Osteocyte (in vitro differentiated cells): ENCODE results near the gene TDRKH. TPM values are rescaled to one million over a fixed set of nuclear protein-coding genes. Genes with fewer than 3 reads are reported as not detected.

Experiments
- DNase-seq: peaks from one replicate; pipeline ENCODE4 v3.0.0; 2021; ENCODE audit warnings: mixed read lengths; ENCODE audit not compliant: unreplicated experiment; ENCODE audit errors: extremely low spot score
- H3K27ac Mint-ChIP-seq: one replicate; pipeline ENCODE4 v1.8.0; 2021; ENCODE audit warnings: mild to moderate bottlenecking, mixed read lengths; ENCODE audit not compliant: unreplicated experiment
- H3K27me3 Mint-ChIP-seq: one replicate; pipeline ENCODE4 v1.8.0; 2021; ENCODE audit warnings: mixed read lengths; ENCODE audit not compliant: unreplicated experiment
- H3K36me3 Mint-ChIP-seq: one replicate; pipeline ENCODE4 v1.8.0; 2021; ENCODE audit warnings: mixed read lengths; ENCODE audit not compliant: unreplicated experiment
- H3K4me1 Mint-ChIP-seq: one replicate; pipeline ENCODE4 v1.8.0; 2021; ENCODE audit warnings: mixed read lengths; ENCODE audit not compliant: unreplicated experiment
- H3K4me3 Mint-ChIP-seq: one replicate; pipeline ENCODE4 v1.8.0; 2021; ENCODE audit warnings: mild to moderate bottlenecking, moderate library complexity, mixed read lengths; ENCODE audit not compliant: unreplicated experiment
- H3K9me3 Mint-ChIP-seq: one replicate; pipeline ENCODE4 v1.8.0; 2021; ENCODE audit warnings: mixed read lengths; ENCODE audit not compliant: unreplicated experiment
- total RNA-seq: library from RNA; stranded (reverse); gene quantifications from 2 replicates; pipeline ENCODE4 v1.2.1, GENCODE V29; 2021
- TF ChIP-seq, protein P1 (sequence below): fragments of 200-600 bp; sonication (generic); IDR thresholded peaks from 2 replicates; pipeline ENCODE4 v1.5.0; 2021; ENCODE audit warnings: antibody characterized with exemption, mild to moderate bottlenecking, moderate library complexity

TDRKH gene
- total RNA-seq, 1 donor from 2014 or later: 3.6 TPM

DNA sequence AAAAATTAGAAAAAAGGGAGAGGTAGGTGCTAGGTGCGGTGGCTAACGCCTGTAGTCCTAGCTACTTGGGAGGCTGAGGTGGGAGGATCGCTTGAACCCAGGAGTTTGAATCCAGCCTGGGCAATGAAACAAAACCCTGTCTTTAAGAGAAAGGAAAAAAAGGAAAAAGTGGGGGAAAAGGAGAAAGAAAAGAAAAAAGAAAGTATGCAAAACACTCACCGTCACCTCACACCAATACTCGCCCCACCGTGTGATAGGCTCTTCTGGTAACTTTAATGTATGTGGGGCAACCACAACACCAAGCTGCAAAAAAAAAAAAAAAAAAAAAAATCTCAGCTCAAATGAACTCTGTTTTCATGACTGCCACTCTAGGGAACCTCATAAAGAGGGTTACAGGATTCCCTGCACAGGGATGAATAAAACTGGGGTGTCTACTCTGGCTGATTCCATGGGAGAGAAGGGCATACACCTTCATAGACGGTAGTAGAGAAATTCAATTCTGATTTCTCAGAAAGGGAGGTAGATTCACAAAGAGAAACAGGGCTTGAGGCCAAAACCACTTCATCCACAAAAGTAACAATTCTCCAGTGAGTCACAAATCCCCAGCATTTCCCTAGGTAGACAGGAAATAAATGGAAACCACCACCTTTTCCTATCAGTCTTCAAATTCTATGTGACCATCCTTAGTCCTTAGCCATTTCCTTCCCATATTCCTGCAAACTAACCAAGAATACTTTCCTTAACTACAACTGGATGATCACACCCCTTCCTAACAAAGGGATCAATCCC, 29.5 kb downstream of the TDRKH start:
- Mint-ChIP-seq H3K4me3 (no peak overlapping the region), H3K4me1 (peaks cover 19% of the 10 kb centered on the region), H3K27me3 (no peaks in the 10 kb centered on the region), H3K27ac (peak overlapping the region; percentile 10), H3K36me3 (peaks cover 20% of the 10 kb centered on the region), H3K9me3 (no peaks in the 10 kb centered on the region)
- DNase-seq: no peak
- TF ChIP-seq, protein P1, sequence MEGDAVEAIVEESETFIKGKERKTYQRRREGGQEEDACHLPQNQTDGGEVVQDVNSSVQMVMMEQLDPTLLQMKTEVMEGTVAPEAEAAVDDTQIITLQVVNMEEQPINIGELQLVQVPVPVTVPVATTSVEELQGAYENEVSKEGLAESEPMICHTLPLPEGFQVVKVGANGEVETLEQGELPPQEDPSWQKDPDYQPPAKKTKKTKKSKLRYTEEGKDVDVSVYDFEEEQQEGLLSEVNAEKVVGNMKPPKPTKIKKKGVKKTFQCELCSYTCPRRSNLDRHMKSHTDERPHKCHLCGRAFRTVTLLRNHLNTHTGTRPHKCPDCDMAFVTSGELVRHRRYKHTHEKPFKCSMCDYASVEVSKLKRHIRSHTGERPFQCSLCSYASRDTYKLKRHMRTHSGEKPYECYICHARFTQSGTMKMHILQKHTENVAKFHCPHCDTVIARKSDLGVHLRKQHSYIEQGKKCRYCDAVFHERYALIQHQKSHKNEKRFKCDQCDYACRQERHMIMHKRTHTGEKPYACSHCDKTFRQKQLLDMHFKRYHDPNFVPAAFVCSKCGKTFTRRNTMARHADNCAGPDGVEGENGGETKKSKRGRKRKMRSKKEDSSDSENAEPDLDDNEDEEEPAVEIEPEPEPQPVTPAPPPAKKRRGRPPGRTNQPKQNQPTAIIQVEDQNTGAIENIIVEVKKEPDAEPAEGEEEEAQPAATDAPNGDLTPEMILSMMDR: no peak

DNA sequence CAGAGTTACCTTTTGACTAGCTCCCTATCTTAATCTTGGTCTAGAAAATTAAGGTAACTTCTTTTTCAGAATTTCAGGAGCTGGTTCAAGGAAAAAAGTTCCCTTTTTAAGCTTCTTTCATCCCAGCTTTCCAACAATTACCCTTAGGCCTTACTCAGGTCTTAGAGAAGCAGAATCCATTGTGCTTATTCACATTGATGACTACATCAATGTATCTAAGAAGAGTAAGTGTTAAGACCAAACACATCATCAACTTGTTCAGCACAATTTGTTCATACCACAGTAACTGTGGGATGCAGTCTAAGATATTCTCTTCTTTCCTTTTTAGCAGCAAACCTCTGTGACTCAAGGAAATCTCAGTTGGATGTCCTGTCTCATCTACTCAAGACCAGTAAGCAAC, 31.1 kb downstream of the TDRKH start:
- no peak for DNase-seq
- no peak overlapping the region for H3K27ac Mint-ChIP-seq
- TF ChIP-seq, protein P1: no peak
- H3K27me3 Mint-ChIP-seq: no peaks in the 10 kb centered on the region
- H3K36me3 Mint-ChIP-seq: peaks cover 20% of the 10 kb centered on the region
- no peak overlapping the region for H3K4me3 Mint-ChIP-seq
- H3K4me1 Mint-ChIP-seq: peaks cover 17% of the 10 kb centered on the region
- no peaks in the 10 kb centered on the region for H3K9me3 Mint-ChIP-seq

DNA sequence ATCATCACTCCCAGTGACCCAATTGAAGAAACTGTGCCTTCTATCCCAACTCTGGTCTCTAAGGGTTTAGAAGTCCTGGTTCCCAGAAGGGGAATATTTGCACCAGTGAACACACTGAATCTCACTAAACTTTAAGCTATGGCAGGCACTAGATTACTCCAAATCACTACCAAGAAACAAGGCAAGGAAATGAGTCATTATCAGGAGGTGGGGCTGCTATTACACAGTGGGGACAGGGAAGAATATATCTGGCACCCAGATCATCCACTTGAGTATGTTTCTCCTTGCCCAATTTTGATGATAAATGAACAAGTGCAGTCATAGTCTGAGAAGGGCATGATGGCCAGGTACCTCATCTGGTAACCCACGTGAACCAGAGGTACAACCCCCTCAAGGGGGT, 34.0 kb downstream of the TDRKH start:
- H3K9me3 Mint-ChIP-seq: no peaks in the 10 kb centered on the region
- H3K27ac Mint-ChIP-seq: no peak overlapping the region
- no peak overlapping the region for H3K4me3 Mint-ChIP-seq
- H3K36me3 Mint-ChIP-seq: peaks cover 17% of the 10 kb centered on the region
- TF ChIP-seq, protein P1: no peak
- peaks cover 2% of the 10 kb centered on the region for H3K4me1 Mint-ChIP-seq
- DNase-seq: no peak
- H3K27me3 Mint-ChIP-seq: peaks cover 6% of the 10 kb centered on the region

DNA sequence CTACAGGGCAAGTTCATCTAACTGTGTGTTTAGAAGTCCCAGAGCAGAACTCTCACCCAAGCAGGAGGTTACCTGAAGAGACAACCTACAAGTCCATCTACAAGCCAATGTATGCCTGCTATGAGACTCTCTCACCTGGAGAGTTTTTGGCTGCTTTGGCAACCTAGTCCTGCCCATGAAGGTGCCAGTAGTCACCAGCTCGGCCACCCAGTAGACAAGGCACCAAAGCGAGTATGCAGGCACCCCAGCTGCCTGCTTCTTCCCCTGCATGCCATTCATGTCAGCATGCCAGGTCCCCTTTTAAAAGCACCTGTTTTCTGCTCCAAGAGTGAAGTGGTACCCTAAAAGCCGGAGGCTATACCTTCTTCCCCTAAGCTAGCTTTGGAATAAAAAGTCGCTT, 48.8 kb downstream of the TDRKH start:
- H3K36me3 Mint-ChIP-seq: peaks cover 3% of the 10 kb centered on the region

More for the DNA sequence above, 48.8 kb downstream of the TDRKH start:
- peaks cover 6% of the 10 kb centered on the region for H3K9me3 Mint-ChIP-seq
- peaks cover 60% of the 10 kb centered on the region for H3K27me3 Mint-ChIP-seq
- no peak overlapping the region for H3K4me3 Mint-ChIP-seq
- H3K4me1 Mint-ChIP-seq: no peaks in the 10 kb centered on the region
- no peak overlapping the region for H3K27ac Mint-ChIP-seq
- no peak for DNase-seq
- TF ChIP-seq, protein P1: no peak
